Urothelium cell line (cell line): Measurements from ENCODE around the gene SPATA7.

ENCODE experiments used
- DNase-seq: peaks from one replicate; pipeline ENCODE4 v3.0.0; 2011; ENCODE audit warnings: low spot score, mixed read lengths
- FAIRE-seq: peaks from 2 replicates; lab custom pipeline; 2011; peaks lifted over from hg19 to GRCh38; lab: Jason Lieb, UNC

Gene SPATA7

GRCh38 chr14:88417594-88417993 lies 32.1 kb downstream of the SPATA7 start:
- DNase-seq, result no peak
- no peak for FAIRE-seq

GRCh38 chr14:88420187-88420586 lies 34.7 kb downstream of the SPATA7 start:
- no peak for FAIRE-seq

GRCh38 chr14:88421286-88421685 lies 35.8 kb downstream of the SPATA7 start:
- FAIRE-seq, result no peak

More at GRCh38 chr14:88420187-88420586, 34.7 kb downstream of the SPATA7 start:
- DNase-seq, result no peak

GRCh38 chr14:88422047-88422446 lies 36.6 kb downstream of the SPATA7 start:
- DNase-seq (no peak), FAIRE-seq (no peak)

More at GRCh38 chr14:88421286-88421685, 35.8 kb downstream of the SPATA7 start:
- DNase-seq, result no peak

DNA sequence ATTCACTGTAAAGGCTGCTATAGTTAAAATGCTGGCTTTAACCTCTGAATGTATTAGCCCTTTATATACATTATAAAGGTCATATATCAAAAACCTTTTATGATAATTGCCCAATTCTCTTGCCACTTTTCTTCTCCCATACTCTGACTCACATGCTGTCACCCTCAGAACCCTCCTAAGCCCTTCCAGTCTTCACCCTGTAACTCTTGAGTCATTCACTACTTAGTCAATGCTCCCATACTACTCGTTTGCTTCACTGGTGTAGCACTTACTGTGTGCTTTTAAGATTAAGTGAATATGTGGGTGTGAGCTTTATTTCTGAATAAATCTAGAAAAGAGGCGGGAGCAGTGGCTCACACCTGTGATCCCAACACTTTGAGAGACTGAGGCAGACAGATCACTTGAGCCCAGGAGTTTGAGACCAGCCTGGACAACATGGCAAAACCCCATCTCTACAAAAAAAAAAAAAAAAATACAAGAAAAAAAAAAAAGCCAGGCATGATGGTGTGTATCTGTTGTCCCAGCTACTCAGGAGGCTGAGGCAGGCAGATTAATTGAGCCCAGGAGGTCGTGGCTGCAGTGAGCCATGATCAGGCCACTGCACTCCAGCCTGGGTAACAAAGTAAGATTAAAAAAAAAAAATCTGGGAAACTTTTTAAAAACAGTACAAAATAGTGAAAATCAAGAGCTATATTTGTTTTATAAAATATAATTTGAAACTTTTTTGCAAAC lies 37.6 kb downstream of the SPATA7 start:
- no peak for FAIRE-seq

GRCh38 chr14:88424573-88424972 lies 39.1 kb downstream of the SPATA7 start:
- FAIRE-seq (no peak), DNase-seq (no peak)

More for the DNA sequence above, 37.6 kb downstream of the SPATA7 start:
- DNase-seq, result no peak

DNA sequence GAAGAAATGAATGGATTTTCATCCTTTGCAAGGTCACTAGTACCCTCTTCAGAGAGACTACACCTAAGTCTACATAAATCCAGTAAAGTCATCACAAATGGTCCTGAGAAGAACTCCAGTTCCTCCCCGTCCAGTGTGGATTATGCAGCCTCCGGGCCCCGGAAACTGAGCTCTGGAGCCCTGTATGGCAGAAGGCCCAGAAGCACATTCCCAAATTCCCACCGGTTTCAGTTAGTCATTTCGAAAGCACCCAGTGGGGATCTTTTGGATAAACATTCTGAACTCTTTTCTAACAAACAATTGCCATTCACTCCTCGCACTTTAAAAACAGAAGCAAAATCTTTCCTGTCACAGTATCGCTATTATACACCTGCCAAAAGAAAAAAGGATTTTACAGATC lies 40.8 kb downstream of the SPATA7 start:
- DNase-seq (no peak), FAIRE-seq (no peak)

DNA sequence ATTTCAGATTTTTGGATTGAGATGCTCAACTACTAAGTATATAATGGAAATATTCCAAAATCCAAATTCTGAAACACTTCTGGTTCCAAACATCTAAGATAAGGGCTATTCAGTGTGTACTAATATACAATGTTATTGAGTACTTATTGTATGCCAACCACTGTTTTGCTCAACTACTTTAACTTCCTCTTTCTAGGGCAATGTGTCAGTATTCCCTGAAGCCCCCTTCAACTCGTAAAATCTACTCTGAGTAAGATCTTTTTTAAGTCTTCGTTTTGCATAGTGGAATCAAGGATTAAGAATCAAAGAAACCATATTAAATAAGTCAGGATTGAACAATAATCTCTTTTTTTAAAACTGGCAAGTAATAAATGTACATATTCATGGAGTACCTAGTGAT lies 45.5 kb downstream of the SPATA7 start:
- FAIRE-seq, result no peak
- no peak for DNase-seq

DNA sequence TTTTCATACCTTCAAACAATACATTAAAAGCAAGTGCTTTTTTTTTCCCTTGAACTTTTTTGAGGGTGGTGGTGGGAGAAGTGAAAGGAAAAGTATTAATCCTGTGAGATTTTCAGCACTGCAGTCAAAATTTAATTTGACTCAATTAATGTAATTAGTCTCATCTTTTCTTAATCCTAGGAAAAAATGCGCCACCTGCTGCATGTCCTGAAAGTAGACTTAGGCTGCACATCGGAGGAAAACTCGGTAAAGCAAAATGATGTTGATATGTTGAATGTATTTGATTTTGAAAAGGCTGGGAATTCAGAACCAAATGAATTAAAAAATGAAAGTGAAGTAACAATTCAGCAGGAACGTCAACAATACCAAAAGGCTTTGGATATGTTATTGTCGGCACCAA lies 52.2 kb downstream of the SPATA7 start:
- no peak for DNase-seq
- no peak for FAIRE-seq

GRCh38 chr14:88439088-88439487 lies 53.6 kb downstream of the SPATA7 start:
- FAIRE-seq (no peak), DNase-seq (no peak)

- FAIRE-seq (no peak), DNase-seq (no peak)
Measured at GRCh38 chr14:88452231-88452630, 66.8 kb downstream of the SPATA7 start.

DNA sequence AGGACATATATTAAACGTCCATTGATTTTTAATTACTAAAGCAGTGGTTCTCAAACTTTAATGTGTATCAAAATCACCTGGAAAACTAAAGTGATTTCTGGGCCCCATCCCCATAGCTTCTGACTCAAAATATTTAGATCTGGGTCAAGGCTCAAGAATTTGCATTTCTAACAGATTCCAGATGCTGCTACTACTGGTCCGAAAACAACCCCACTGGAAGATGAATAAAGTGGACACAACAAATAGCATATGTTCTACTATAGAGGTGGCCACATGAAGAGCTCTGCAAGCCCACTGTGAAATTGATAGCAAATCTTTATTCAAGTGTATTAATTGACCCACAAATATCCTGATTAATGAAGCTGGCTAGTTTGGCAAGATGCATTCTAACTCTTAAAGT lies 69.4 kb downstream of the SPATA7 start:
- DNase-seq (no peak), FAIRE-seq (no peak)

GRCh38 chr14:88463318-88463717 lies 77.9 kb downstream of the SPATA7 start:
- DNase-seq, result peak; percentile 15
- FAIRE-seq, result no peak

GRCh38 chr14:88468406-88468805 lies 82.9 kb downstream of the SPATA7 start:
- no peak for FAIRE-seq
- no peak for DNase-seq

GRCh38 chr14:88470542-88471440 lies 85.3 kb downstream of the SPATA7 start:
- DNase-seq (no peak), FAIRE-seq (no peak)

GRCh38 chr14:88473791-88474190 lies 88.3 kb downstream of the SPATA7 start:
- FAIRE-seq (no peak), DNase-seq (no peak)

- FAIRE-seq (no peak), DNase-seq (no peak)
Measured at GRCh38 chr14:88476214-88476774, 90.8 kb downstream of the SPATA7 start.

- FAIRE-seq, result no peak
- no peak for DNase-seq
Measured at GRCh38 chr14:88476825-88477224, 91.4 kb downstream of the SPATA7 start.

- FAIRE-seq, result no peak
- DNase-seq, result no peak
Measured at GRCh38 chr14:88477513-88478250, 92.2 kb downstream of the SPATA7 start.

GRCh38 chr14:88478931-88479330 lies 93.5 kb downstream of the SPATA7 start:
- DNase-seq (no peak), FAIRE-seq (peak; percentile 9)

GRCh38 chr14:88479574-88479987 lies 94.1 kb downstream of the SPATA7 start:
- FAIRE-seq, result no peak

More at GRCh38 chr14:88479574-88479987, 94.1 kb downstream of the SPATA7 start:
- DNase-seq, result no peak
